Measurements from ENCODE around the gene EML2.
A peak's percentile ranks its signal among the peaks of the same experiment; 100 is the strongest.
"Not testable (repeated sequence)": the region's sequence is repeated elsewhere in the genome, so short reads cannot be mapped to it uniquely, and the experiment has no call there.

The EML2 gene, protein sequence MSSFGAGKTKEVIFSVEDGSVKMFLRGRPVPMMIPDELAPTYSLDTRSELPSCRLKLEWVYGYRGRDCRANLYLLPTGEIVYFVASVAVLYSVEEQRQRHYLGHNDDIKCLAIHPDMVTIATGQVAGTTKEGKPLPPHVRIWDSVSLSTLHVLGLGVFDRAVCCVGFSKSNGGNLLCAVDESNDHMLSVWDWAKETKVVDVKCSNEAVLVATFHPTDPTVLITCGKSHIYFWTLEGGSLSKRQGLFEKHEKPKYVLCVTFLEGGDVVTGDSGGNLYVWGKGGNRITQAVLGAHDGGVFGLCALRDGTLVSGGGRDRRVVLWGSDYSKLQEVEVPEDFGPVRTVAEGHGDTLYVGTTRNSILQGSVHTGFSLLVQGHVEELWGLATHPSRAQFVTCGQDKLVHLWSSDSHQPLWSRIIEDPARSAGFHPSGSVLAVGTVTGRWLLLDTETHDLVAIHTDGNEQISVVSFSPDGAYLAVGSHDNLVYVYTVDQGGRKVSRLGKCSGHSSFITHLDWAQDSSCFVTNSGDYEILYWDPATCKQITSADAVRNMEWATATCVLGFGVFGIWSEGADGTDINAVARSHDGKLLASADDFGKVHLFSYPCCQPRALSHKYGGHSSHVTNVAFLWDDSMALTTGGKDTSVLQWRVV

DNA sequence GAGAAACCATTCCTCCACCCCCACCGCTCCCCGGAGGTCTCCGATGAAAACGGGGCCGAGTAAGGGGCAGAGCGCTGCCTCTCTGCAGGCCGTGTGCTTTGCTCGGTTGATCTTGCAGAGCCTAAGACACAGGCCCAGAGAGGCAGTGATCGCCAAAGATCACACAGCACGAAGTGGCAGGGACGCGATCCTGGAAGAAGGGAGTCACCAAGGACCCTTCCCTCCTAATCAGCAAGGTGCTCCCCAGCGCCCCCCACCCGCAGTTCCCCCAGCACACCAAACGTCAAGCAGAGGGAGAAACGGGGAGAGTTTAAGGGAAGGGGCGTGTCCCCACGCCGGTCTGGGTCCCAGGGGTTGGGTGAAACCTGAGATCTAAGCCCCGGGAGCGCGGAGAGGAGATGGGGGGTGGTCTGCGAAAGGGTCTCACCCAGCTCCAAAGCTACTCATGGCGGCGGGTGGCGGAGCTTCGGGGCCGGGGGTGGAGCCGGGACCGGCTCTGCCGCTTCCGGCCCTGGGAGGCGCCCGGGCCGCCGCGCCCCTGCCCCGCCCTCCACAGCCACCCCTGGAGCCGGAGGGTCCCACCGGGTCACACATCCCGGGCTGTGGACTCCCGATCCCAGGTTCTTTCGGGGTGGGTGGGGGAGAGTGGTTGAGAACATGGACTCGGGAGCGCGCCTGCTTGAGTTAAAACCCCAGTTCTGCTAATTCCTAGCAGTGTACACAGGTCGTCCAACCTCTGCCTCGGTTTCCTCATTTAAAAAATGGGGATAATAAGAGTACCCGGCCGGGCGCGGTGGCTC lies at the start of gene EML2:
TSS of gene EML2 (minus strand) at position 468 of the 800 bp plus-strand sequence. CDS start at position 447, 21 bp downstream.
- DNase-seq (ENCODE audit: low read depth, low spot score): no peak

DNA sequence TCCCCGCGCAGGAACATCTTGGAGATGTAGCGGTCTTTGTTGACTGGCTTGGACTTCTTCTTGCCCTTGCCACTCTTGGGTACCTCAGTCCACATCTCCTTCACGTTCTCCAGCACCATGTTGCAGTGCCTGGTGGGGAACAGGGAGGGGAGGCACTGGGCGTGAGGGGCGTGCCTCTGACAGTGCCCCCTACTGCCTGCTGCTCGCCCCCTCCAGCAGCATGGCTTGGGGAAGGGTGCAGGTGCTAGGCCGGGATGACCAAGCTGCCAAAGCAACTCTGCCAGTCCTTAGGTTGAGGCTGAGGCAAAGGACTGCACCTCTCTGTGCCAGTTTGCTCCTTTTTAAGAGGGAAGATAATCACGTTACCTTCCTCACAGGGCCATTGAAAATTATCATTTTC lies 48.4 kb upstream of the EML2 start:
- DNase-seq (ENCODE audit: low read depth, low spot score): no peak

DNA sequence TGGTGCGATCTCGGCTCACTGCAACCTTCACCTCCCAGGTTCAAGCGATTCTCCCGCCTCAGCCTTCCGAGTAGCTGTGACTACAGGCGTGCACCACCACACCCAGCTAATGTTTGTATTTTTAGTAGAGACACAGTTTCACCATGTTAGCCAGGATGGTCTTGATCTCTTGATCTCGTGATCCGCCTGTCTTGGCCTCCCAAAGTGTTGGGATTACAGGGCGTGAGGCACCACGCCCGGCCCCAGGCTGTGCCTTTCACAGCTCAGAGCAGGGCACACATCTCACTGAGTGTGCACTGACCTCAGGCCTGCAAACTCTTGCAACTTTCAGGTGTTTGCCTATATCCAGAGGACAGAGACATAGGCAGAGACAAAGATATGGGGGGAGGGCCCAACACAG lies 45.8 kb upstream of the EML2 start:
- not testable (repeated sequence) for DNase-seq (ENCODE audit: low read depth, low spot score)

DNA sequence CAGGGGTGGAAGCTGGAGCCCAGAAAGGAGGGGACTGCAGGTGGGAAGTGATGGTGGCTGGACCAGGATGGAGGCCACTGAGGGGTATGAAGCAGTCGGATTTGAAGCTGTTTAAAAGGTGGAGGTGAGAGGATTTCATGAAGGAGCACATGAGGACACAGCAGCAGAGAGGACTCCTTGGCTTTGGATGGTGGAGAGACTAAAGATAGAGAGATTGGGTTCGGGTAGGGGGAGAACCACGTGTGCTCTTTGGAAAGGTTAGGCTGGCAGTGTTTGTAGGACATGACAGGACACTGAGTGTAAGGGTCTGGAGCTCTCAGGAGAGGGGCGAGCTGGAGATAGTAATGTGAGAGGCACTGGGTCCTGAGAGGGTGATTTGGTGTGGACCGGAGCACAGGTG lies 43.7 kb upstream of the EML2 start:
- DNase-seq (ENCODE audit: low read depth, low spot score): no peak

DNA sequence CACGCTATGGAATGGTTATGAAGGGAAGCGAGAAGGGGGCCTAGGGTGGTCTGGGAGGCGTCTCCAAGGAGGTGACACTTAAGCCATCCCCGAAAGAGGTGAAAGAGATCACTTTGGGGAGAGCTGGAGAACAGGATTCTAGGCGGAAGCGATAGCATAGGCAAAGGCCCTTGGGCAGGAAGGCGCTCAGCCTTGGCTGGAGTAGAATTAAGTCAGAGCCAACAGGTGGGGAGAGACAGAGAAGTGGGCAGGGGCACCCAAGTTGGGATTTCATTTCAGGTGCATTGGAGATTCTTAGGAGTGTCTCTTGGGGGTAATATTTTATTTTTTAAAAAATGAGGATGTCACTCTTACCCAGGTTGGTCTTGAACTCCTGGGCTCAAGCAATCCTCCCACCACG lies 42.9 kb upstream of the EML2 start:
- no peak for DNase-seq (ENCODE audit: low read depth, low spot score)

DNA sequence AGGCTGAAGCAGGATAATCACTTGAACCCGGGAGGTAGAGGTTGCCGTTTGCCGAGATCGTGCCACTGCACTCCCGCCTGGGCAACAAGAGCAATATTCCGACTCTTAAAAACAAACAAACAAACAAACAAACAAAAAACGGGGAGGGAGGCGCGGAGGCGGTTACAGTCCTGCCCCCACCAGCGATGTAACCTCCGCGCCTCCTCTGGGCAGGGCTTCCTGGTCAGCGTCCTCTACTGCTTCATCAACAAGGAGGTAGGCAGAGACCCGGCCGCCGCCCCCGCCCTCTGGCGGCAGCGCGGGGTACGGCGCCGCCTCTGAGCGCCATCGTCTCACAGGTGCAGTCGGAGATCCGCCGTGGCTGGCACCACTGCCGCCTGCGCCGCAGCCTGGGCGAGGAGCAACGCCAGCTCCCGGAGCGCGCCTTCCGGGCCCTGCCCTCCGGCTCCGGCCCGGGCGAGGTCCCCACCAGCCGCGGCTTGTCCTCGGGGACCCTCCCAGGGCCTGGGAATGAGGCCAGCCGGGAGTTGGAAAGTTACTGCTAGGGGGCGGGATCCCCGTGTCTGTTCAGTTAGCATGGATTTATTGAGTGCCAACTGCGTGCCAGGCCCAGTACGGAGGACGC lies 42.3 kb upstream of the EML2 start:
- peak; percentile 54 for DNase-seq (ENCODE audit: low read depth, low spot score)

- DNase-seq (ENCODE audit: low read depth, low spot score): peak; percentile 71
Measured at GRCh38 chr19:45677351-45678230, 38.4 kb upstream of the EML2 start.

- DNase-seq (ENCODE audit: low read depth, low spot score): peak; percentile 21
Measured at GRCh38 chr19:45676851-45677263, 37.7 kb upstream of the EML2 start.

- DNase-seq (ENCODE audit: low read depth, low spot score): no peak
Measured at GRCh38 chr19:45674946-45675345, 35.7 kb upstream of the EML2 start.

DNA sequence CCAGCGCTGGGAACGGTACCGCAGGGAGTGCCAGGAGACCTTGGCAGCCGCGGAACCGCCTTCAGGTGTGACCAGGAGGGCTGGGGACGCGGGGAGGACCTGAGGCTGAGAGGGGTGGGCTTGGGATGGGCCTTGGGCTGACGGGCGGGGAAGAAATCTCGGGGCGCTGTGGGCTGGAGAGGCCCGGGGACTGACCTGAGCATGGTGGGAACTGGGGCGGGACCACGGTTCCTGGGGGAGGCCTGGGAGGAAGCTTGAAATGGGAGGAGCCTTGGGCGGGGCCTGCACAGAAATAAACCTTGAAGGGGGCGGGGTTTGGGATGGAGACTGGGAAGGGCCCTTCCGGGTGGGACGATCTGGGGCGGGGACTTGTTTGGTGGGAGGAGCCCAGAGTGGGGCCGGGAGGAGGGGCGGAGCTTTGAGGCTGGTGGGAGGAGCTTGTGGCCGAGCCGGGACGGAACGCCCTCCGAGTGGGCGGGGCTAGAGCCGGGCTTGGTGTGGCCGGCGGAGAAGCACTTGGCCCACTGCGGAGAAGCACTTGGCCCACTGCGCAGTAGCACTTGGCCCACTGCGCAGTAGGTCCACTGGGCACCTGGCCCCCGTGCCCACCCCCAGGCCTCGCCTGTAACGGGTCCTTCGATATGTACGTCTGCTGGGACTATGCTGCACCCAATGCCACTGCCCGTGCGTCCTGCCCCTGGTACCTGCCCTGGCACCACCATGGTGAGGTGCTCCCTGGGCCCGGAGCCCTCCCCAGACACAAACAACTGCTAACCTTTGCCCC lies 31.7 kb upstream of the EML2 start:
- peak; percentile 21 for DNase-seq (ENCODE audit: low read depth, low spot score)

DNA sequence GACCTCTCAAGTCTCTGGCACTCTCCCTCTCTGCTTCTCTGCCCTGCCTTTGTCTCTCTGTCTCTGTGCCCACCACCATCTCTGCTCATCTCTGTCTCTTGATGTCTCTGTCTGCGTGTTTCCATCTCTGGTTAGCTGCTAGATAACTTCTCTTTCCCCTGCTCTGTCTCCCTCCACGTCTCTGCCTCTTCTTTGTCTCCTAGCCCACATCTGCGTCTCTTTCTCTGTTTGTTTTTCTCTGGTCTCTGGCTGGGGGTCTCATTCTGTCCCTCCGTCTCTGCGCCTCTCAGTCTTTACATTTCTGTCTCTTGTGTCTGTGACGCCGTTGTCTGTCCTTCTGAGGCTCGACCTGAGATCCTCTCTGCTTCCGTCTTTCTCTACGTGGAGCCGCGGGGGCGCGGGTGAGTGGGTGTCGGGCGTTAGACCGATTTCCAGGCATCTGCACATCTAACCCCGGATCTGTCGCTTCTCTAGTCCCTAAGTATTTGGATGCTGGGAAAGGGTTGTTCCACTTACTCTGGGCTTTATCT lies 29.2 kb upstream of the EML2 start:
- no peak for DNase-seq (ENCODE audit: low read depth, low spot score)

GRCh38 chr19:45667620-45668341 lies 28.6 kb upstream of the EML2 start, which contains the start of gene GIPR:
Gene GIPR (plus strand): TSS chr19:45668221. CDS start chr19:45669521, 1,300 bp downstream.
- DNase-seq (ENCODE audit: low read depth, low spot score): peak; percentile 27

DNA sequence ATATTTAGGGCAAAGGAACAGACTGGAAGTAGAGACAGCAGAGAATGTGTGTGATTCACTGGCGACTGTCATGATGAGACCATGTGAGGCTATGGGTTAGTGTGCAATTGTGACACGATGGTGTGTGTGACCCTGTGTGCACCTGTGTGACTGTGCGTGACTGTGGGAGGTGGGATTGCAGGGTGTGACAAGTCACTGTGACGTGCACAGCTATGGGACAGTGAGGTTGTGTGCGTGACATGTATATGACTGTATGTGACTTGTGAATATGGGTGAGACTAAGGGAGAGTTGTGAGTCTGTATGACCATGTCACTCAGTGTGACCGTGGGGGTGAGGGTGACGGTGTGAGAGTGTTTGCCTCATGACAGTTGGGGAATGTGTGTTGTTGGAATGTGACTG lies 25.4 kb upstream of the EML2 start:
- no peak for DNase-seq (ENCODE audit: low read depth, low spot score)

DNA sequence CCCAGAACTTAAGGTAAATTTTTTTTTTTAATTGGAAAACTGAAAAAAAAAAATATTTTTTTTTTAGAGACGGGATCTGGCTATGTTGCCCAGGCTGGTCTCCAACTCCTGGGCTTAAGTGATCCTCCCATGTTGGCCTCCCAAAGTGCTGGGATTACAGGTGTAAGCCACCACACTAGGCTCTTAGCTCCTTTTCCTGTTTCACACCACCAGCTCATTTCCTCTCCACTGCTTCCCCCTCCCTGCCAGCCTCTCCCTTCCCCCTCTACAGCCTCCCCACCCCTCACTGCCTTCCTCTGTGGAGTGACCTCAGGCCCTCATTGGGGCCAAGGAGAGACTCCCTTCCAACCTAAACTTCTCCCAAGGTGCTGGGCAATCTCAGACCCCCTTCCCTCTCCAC lies 24.6 kb upstream of the EML2 start:
- no peak for DNase-seq (ENCODE audit: low read depth, low spot score)

GRCh38 chr19:45660636-45661035 lies 21.4 kb upstream of the EML2 start:
- no peak for DNase-seq (ENCODE audit: low read depth, low spot score)

DNA sequence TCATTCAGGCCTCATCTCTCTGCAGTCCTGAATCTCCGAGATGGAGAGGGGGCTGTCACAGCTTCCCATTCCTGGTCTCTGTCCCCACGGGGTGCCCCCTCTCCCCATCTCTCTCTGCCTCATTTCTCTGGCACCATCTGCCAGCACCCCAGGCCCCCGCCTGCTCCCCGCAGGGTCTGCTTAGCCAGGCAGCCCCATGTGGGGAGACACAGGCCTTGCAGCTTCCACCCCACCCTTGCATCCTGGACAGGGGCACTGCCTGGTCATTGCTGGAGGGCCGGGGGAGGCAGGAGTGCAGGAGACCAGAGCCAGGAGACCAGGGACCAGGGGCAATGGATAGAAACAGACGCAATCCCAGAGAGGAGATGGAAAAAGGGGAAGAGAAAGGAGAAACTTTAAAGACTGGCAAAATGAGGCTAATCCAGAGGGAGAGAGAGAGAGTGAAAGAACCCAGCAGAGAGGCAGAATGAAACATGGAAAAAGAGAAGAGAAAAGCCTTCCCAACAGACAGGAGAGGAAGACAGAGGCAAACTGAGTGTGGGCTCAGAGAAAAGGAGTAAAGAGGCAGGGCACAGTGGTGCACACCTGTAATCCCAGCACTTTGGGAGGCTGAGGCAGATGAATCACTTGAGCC lies 20.0 kb upstream of the EML2 start:
- DNase-seq (ENCODE audit: low read depth, low spot score): no peak

GRCh38 chr19:45657520-45658167 lies 18.4 kb upstream of the EML2 start:
- no peak for DNase-seq (ENCODE audit: low read depth, low spot score)

DNA sequence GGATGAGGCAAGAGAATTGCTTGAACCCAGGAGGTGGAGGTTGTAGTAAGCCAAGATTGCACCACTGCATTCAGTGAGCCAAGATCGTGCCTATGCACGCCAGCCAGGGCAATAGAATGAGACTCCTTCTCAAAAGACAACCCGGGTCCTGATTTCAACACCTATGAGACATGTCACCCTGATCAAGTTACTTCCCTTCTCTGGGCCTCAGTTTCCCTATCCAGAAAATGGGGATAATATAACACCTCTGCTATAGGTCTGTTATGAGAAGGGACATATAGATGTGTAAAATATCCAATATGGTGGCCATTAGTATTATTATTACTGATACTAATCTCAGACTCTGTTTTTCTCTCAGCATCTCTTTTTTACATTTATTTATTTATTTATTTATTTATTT lies 15.9 kb upstream of the EML2 start:
- no peak for DNase-seq (ENCODE audit: low read depth, low spot score)
